ENCODE data around the gene PLIN3. TPM values are rescaled to one million over a fixed set of nuclear protein-coding genes. Genes with fewer than 3 reads are reported as not detected.

The PLIN3 gene
- total and polyA plus RNA-seq, 2 of the 4 experiments (the other 2 are of a cell fraction) = 147 to 246 TPM

GRCh38 chr19:4816202-4816949, 51.1 kb downstream of the PLIN3 start:
- H3K27ac ChIP-seq (ENCODE audit: insufficient read depth, low read length) = peak overlapping the region; percentile 35

More at GRCh38 chr19:4816202-4816949, 51.1 kb downstream of the PLIN3 start:
- dilution Hi-C loops (cut with HindIII; ENCODE audit: low sequenced_read_pairs, unreplicated experiment) = no loop called here
- Histone ChIP-seq H3K18ac (ENCODE audit: low read depth, low read length) (no peak overlapping the region), H3K36me3 (ENCODE audit: control insufficient read depth, insufficient read depth, low read length) (peaks cover 24% of the 10 kb centered on the region), H3K27me3 (ENCODE audit: control insufficient read depth, insufficient read depth, low read length) (no peaks in the 10 kb centered on the region), H4K8ac (ENCODE audit: low read depth in 2 of 2, low read length in 2 of 2) (peak overlapping the region; percentile 84 to 87; a peak in 3 of 4 replicates), H2BK15ac (ENCODE audit: low read depth, low read length) (no peak overlapping the region), H3K4me3 (ENCODE audit: insufficient read depth, low read depth, low read length) (no peak overlapping the region), H4K20me1 (ENCODE audit: insufficient read depth, low read length) (peaks cover 8% of the 10 kb centered on the region; the same call in 1 of the 2 replicates), H2AK9ac (replicated peaks; ENCODE audit: low read depth, low read length, poor library complexity) (peak overlapping the region; percentile 97), H2BK20ac (ENCODE audit: low read depth, low read length) (0 out of 2 replicates have a peak overlapping the region, but pooled peaks have one; percentile 11), H3K23ac (ENCODE audit: low read depth, low read length) (no peak overlapping the region), H4K91ac (ENCODE audit: insufficient read depth, low read depth, low read length) (peak overlapping the region; percentile 76), H3K56ac (ENCODE audit: extremely low read depth, insufficient read depth, low read length) (no peak overlapping the region), H3K9me1 (ENCODE audit: insufficient read depth, low read length) (0 out of 2 replicates have a peak, but pooled peaks cover 3% of the 10 kb centered on the region), H2AFZ (replicated peaks; ENCODE audit: low read length, poor library complexity) (peak overlapping the region; percentile 50), H3K9ac (ENCODE audit: low read depth, low read length) (no peak overlapping the region), H3K9me3 (ENCODE audit: control insufficient read depth, insufficient read depth, low read length) (no peaks in the 10 kb centered on the region), H3K79me1 (ENCODE audit: low read depth in 1 of 2, low read length in 2 of 2) (peaks cover 10 to 36% of the 10 kb centered on the region in 2 experiments; a peak in 2 of 4 replicates), H3K4me1 (ENCODE audit: control insufficient read depth, insufficient read depth, low read length) (peaks cover 2% of the 10 kb centered on the region; the same call in 1 of the 2 replicates), H3K4ac (ENCODE audit: low read depth, low read length) (peak overlapping the region; percentile 81), H2BK5ac (ENCODE audit: low read depth, low read length, poor library complexity, severe bottlenecking) (peak overlapping the region; percentile 14), H4K5ac (ENCODE audit: low read depth, low read length) (peak overlapping the region; percentile 14; the same call in 1 of the 2 replicates), H3K14ac (replicated peaks; ENCODE audit: low read depth, low read length) (0 out of 2 replicates have a peak overlapping the region, but pooled peaks have one; percentile 27), H2AK5ac (ENCODE audit: low read depth, low read length) (peak overlapping the region; percentile 95), H3K4me2 (ENCODE audit: low read depth, low read length) (no peak overlapping the region), H2BK120ac (ENCODE audit: low read depth, low read length) (peak overlapping the region; percentile 33; the same call in 1 of the 2 replicates)
- BruUV-seq (replicated peaks) = no TSS peak
- in situ Hi-C loops (cut with MboI; ENCODE audit: low sequenced_read_pairs) = no loop called here
- ChIA-PET CTCF (no interaction called here), POLR2A (ENCODE audit: unreplicated experiment) (no interaction called here)
- ATAC-seq (ENCODE audit: low read depth) (no peak), DNase-seq (no peak)
- TF ChIP-seq SMC3 (IDR thresholded peaks at IDR 0.05; ENCODE audit: low read depth, low read length) (no peak), NFE2L2 (IDR thresholded peaks at IDR 0.05; ENCODE audit: low read depth, low read length) (no peak), USF2 (IDR thresholded peaks at IDR 0.05; ENCODE audit: low read depth, low read length) (no peak), FOS (IDR thresholded peaks at IDR 0.05; ENCODE audit: low read depth, low read length) (no peak), CEBPB (IDR thresholded peaks at IDR 0.05; ENCODE audit: low read depth, low read length) (no peak), MAZ (IDR thresholded peaks at IDR 0.05; ENCODE audit: borderline replicate concordance, low read depth, low read length) (no peak), MAFK (IDR thresholded peaks at IDR 0.05; ENCODE audit: low read depth, low read length) (no peak)
- WGBS, 2 experiments (ENCODE audit: extremely low coverage in 2 of 2, insufficient read length in 1 of 2) = 96% methylated on average over 20 of the region's 35 CpGs; no CpG with 5 or more reads in 1 of the 2 experiments
- intact Hi-C loops (cut with micrococcal nuclease) = no loop called here

All from IMR-90 (cell line).